Keratinocyte (primary cell): ENCODE measurements around the gene PCNX1.

ENCODE experiments used
- EZH2 ChIP-seq: IDR thresholded peaks from one replicate; pipeline ENCODE4 v1.6.1; 2012; ENCODE audit warnings: inconsistent platforms, mild to moderate bottlenecking, low read length, moderate library complexity
- TF ChIP-seq, protein P1 (sequence below), 3 experiments: IDR thresholded peaks in 1 of 3; conservative IDR thresholded peaks in 1 of 3; optimal IDR thresholded peaks in 1 of 3; 2 replicates in 2 of 3; 3 replicates in 1 of 3; pipeline versions ENCODE3 to v1.5.1; 2011; ENCODE audit warnings: low read length in 3 of 3, mild to moderate bottlenecking in 3 of 3, moderate library complexity in 2 of 3, control low read depth in 1 of 3, inconsistent platforms in 1 of 3; ENCODE audit not compliant: insufficient read depth in 2 of 3; ENCODE audit errors: extremely low read depth in 1 of 3

GRCh38 chr14:71005076-71005475 is 97.8 kb downstream of the PCNX1 start:
- TF ChIP-seq, protein P1, sequence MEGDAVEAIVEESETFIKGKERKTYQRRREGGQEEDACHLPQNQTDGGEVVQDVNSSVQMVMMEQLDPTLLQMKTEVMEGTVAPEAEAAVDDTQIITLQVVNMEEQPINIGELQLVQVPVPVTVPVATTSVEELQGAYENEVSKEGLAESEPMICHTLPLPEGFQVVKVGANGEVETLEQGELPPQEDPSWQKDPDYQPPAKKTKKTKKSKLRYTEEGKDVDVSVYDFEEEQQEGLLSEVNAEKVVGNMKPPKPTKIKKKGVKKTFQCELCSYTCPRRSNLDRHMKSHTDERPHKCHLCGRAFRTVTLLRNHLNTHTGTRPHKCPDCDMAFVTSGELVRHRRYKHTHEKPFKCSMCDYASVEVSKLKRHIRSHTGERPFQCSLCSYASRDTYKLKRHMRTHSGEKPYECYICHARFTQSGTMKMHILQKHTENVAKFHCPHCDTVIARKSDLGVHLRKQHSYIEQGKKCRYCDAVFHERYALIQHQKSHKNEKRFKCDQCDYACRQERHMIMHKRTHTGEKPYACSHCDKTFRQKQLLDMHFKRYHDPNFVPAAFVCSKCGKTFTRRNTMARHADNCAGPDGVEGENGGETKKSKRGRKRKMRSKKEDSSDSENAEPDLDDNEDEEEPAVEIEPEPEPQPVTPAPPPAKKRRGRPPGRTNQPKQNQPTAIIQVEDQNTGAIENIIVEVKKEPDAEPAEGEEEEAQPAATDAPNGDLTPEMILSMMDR (optimal IDR thresholded peaks at IDR 0.05 in 1 of 3, IDR thresholded peaks at IDR 0.05 in 1 of 3, conservative IDR thresholded peaks at IDR 0.05 in 1 of 3; ENCODE audit: extremely low read depth in 1 of 3, insufficient read depth in 2 of 3, low read length in 3 of 3), result no peak
- TF ChIP-seq EZH2, result no peak
